Panc1 (cell line): ENCODE results near the gene PER2. TPM values are rescaled to one million over a fixed set of nuclear protein-coding genes. Genes with fewer than 3 reads are reported as not detected.

ENCODE experiments used
- ATAC-seq: fragments of 200-7000 bp; cut with Tn5 transposase; 2 replicates; pipeline ENCODE4 v1.9.1; 2020; ENCODE audit warnings: mild to moderate bottlenecking, moderate library complexity
- BruUV-seq: library from RNA; stranded (reverse); fragments of 400-500 nt; replicated peaks from 2 replicates; lab custom pipeline; 2021; lab: Mats Ljungman, UMichigan
- CTCF ChIA-PET: fragments of 300-600 bp; sonication (Branson Sonifier 250); formaldehyde crosslinking; loops from one replicate; lab custom pipeline; 2022; ENCODE audit warnings: antibody characterized with exemption; lab: Charles Lee
- POLR2A ChIA-PET: fragments of 300-600 bp; sonication (Branson Sonifier 250); formaldehyde crosslinking; loops from one replicate; lab custom pipeline; 2022; ENCODE audit warnings: antibody characterized with exemption; lab: Charles Lee
- DNase-seq: peaks from one replicate; pipeline ENCODE4 v3.0.0-alpha.2; 2010; ENCODE audit warnings: low read depth, low spot score
- H3K27ac ChIP-seq: 2 replicates; pipeline ENCODE4 v1.5.1; 2011; ENCODE audit warnings: mild to moderate bottlenecking, low read length, inconsistent platforms
- H3K27me3 ChIP-seq: fragments of 200-500 bp; sonication (Bioruptor generic); 2 replicates; pipeline ENCODE4 v1.6.0; 2014; ENCODE audit warnings: low read length, inconsistent platforms; ENCODE audit not compliant: control insufficient read depth, insufficient read depth
- H3K36me3 ChIP-seq: fragments of 200-500 bp; sonication (Bioruptor generic); 2 replicates; pipeline ENCODE4 v1.5.1; 2014; ENCODE audit warnings: inconsistent platforms, mild to moderate bottlenecking, low read length, moderate library complexity; ENCODE audit not compliant: control insufficient read depth, insufficient read depth
- H3K4me1 ChIP-seq: 2 replicates; pipeline ENCODE4 v1.5.1; 2011; ENCODE audit warnings: inconsistent platforms, mild to moderate bottlenecking, low read length, moderate library complexity; ENCODE audit not compliant: control insufficient read depth, insufficient read depth
- H3K4me3 ChIP-seq, 2 experiments: 2 replicates each; pipeline ENCODE4 v1.5.1; 2011 to 2012; ENCODE audit warnings: low read depth in 2 of 2, low read length in 2 of 2, mild to moderate bottlenecking in 2 of 2, inconsistent platforms in 1 of 2, moderate library complexity in 1 of 2
- H3K9me3 ChIP-seq: fragments of 200-500 bp; sonication (Bioruptor generic); 2 replicates; pipeline ENCODE4 v1.5.1; 2014; ENCODE audit warnings: low read depth, mild to moderate bottlenecking, inconsistent platforms, low read length, moderate library complexity; ENCODE audit not compliant: control insufficient read depth, insufficient read depth
- POLR2AphosphoS5 ChIP-seq: IDR thresholded peaks from 2 replicates; pipeline ENCODE4 v1.6.1; 2012; ENCODE audit warnings: mild to moderate bottlenecking, low read depth, low read length, moderate library complexity
- SIN3A ChIP-seq: IDR thresholded peaks from 2 replicates; pipeline ENCODE4 v1.6.1; 2012; ENCODE audit warnings: low read depth, mild to moderate bottlenecking, low read length, moderate library complexity, borderline replicate concordance; ENCODE audit not compliant: insufficient read depth
- TCF7L2 ChIP-seq: IDR thresholded peaks from 2 replicates; pipeline ENCODE4 v1.6.1; 2011; ENCODE audit warnings: mild to moderate bottlenecking, low read depth, low read length, inconsistent platforms
- in situ Hi-C: cut with HindIII; loops from 2 replicates; pipeline ENCODE4 v1.10.0; 2016; ENCODE audit warnings: low sequenced_read_pairs, low pct_unique_long_range_greater_than_20kb
- intact Hi-C: fragments of 100-400 bp; cut with micrococcal nuclease; formaldehyde crosslinking; loops from one replicate; pipeline ENCODE4 v1.10.0; 2022; ENCODE audit not compliant: unreplicated experiment
- total RNA-seq: library from RNA; stranded (reverse); gene quantifications from one replicate; pipeline ENCODE4 v1.2.1, GENCODE V29; 2021; ENCODE audit not compliant: unreplicated experiment
- TF ChIP-seq, protein P1 (sequence below): fragments of 450-650 bp; IDR thresholded peaks from 2 replicates; pipeline ENCODE4 v1.5.1; 2017; ENCODE audit warnings: mild to moderate bottlenecking
- TF ChIP-seq, protein P2 (sequence below), 2 experiments: IDR thresholded peaks; 2 replicates each; pipeline ENCODE4 v1.6.1; 2011 to 2012; ENCODE audit warnings: low read depth in 2 of 2, control low read depth in 1 of 2, low read length in 1 of 2, mild to moderate bottlenecking in 1 of 2, moderate library complexity in 1 of 2; ENCODE audit not compliant: insufficient read depth in 1 of 2

The PER2 gene
- total RNA-seq, 1 experiment from 2014 or later = 9.9 TPM

DNA sequence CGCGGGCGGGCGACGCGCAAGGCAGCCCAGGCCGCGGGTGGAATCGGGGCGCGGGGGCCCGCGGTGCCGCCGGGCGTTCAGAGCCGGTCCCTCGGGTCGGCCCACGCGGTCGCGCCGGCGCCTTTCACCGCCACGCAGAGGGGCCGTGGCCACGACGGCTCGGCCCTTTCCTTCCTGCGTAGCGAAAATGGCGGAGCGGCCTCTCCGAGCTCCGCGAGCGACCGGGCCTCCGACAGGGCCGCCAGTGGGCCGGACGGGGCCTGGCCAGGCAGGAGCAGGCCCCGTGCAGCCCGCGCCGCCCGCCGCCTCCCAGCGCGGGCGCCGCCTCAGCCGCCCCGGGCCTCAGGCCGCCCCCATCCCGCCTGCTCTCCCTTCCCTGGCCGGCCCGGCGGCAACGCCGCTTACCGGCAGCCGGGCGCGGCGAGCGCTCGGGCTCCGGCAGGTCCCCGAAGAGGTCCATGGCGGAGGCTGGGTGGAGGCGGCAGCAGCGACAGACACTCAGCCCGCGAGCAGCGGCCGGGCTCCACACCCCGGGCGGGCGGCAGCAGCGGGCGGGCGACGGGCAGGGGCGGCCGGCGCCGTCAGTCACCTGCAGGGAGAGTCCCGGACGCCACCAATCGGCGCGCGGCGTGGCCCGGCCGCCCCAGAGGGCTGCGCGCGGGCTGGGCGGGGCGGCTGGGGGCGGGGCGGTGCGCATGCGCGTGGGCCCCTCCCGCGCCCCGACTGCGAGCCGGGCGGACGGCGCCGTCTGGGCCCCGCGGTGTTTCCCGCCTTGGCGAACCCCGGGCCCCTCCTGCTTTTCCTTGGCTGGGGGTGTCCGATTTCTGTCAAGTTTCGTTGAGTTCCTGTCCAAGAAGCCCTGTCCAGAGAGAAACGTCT is 85.1 kb downstream of the PER2 start, which contains the start of gene ILKAP:
Gene ILKAP (minus strand): TSS at position 602 of the 879 bp plus-strand sequence. CDS start 142 bp downstream, at position 460.
- Histone ChIP-seq H3K27ac (peak within 1 kb of the TSS; percentile 99), H3K9me3 (no peaks in the 10 kb centered on the region), H3K36me3 (no peaks in the 10 kb centered on the region), H3K4me3 (peak within 1 kb of the TSS; percentile 69 to 97), H3K4me1 (peaks cover 28% of the 10 kb centered on the region), H3K27me3 (no peaks in the 10 kb centered on the region)
- TF ChIP-seq, protein P1, sequence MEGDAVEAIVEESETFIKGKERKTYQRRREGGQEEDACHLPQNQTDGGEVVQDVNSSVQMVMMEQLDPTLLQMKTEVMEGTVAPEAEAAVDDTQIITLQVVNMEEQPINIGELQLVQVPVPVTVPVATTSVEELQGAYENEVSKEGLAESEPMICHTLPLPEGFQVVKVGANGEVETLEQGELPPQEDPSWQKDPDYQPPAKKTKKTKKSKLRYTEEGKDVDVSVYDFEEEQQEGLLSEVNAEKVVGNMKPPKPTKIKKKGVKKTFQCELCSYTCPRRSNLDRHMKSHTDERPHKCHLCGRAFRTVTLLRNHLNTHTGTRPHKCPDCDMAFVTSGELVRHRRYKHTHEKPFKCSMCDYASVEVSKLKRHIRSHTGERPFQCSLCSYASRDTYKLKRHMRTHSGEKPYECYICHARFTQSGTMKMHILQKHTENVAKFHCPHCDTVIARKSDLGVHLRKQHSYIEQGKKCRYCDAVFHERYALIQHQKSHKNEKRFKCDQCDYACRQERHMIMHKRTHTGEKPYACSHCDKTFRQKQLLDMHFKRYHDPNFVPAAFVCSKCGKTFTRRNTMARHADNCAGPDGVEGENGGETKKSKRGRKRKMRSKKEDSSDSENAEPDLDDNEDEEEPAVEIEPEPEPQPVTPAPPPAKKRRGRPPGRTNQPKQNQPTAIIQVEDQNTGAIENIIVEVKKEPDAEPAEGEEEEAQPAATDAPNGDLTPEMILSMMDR = no peak
- TF ChIP-seq TCF7L2 (no peak), POLR2AphosphoS5 (peak; percentile 70), SIN3A (peak; percentile 49; the same call in 1 of the 2 replicates)
- TF ChIP-seq, protein P2, sequence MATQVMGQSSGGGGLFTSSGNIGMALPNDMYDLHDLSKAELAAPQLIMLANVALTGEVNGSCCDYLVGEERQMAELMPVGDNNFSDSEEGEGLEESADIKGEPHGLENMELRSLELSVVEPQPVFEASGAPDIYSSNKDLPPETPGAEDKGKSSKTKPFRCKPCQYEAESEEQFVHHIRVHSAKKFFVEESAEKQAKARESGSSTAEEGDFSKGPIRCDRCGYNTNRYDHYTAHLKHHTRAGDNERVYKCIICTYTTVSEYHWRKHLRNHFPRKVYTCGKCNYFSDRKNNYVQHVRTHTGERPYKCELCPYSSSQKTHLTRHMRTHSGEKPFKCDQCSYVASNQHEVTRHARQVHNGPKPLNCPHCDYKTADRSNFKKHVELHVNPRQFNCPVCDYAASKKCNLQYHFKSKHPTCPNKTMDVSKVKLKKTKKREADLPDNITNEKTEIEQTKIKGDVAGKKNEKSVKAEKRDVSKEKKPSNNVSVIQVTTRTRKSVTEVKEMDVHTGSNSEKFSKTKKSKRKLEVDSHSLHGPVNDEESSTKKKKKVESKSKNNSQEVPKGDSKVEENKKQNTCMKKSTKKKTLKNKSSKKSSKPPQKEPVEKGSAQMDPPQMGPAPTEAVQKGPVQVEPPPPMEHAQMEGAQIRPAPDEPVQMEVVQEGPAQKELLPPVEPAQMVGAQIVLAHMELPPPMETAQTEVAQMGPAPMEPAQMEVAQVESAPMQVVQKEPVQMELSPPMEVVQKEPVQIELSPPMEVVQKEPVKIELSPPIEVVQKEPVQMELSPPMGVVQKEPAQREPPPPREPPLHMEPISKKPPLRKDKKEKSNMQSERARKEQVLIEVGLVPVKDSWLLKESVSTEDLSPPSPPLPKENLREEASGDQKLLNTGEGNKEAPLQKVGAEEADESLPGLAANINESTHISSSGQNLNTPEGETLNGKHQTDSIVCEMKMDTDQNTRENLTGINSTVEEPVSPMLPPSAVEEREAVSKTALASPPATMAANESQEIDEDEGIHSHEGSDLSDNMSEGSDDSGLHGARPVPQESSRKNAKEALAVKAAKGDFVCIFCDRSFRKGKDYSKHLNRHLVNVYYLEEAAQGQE (IDR thresholded peaks at IDR 0.05; ENCODE audit: insufficient read depth in 1 of 2, low read depth in 2 of 2, low read length in 1 of 2) = no peak
- ChIA-PET POLR2A (interaction anchor here (0.5 kb wide), 1 partner anchor 256 kb away, joined by 3 read pairs; no protein-coding TSS in a partner anchor), CTCF (interaction anchor here (0.8 kb wide), 1 partner anchor 97 kb away, joined by 3 read pairs; no protein-coding TSS in a partner anchor)
- no TSS peak for BruUV-seq
- intact Hi-C loops = no loop called here
- no peak for DNase-seq
- in situ Hi-C loops = no loop called here
- peak; percentile 99 for ATAC-seq

DNA sequence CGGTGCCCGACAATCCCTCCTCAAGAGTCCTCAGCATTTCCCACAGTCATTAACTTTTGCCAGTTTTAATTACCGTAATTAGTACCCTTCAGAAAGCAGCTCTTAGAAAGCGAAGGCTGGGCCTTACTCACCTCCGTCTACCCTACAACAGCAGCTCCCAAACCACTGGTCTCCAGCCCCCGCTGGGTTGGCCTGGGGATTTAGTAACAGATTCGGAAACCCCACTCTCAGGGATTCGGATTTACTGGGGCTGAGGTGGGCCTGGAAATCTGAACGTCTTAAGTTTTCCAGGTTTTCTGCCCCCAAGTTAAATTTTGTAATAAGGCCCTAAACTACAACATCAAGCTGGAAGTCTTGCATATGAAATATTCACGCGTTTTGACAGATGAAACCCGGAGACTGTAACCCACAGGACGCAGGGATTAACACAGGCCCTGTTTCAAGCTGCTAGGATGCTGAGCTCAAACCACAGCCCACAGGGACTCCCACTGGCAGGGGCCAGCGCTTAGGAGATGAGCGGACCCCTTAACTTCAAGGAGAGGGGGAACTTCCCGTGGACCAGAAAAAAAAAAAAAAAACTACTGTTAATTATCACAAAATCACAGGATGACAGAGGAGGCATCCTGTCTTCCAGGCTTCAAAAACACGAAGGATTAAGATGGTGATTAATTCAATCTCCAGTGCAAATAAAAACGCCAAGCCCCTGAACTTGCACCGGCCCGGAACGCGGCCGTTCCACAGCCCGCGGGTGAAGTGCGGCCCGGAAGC is 85.9 kb downstream of the PER2 start:
- CTCF ChIA-PET = no interaction called here
- no peaks in the 10 kb centered on the region for H3K9me3 ChIP-seq
- intact Hi-C loops (no loop called here), in situ Hi-C loops (no loop called here)
- H3K4me3 ChIP-seq = peak overlapping the region; percentile 69 to 97
- no peak for ATAC-seq
- no peaks in the 10 kb centered on the region for H3K36me3 ChIP-seq
- DNase-seq = no peak
- TF ChIP-seq, protein P1 = no peak
- no peak for TF ChIP-seq SIN3A
- no peak for TF ChIP-seq TCF7L2
- TF ChIP-seq, protein P2 (IDR thresholded peaks at IDR 0.05; ENCODE audit: insufficient read depth in 1 of 2, low read depth in 2 of 2, low read length in 1 of 2) = no peak
- TF ChIP-seq POLR2AphosphoS5 = no peak
- BruUV-seq = no TSS peak
- peaks cover 28% of the 10 kb centered on the region for H3K4me1 ChIP-seq
- POLR2A ChIA-PET = interaction anchor here (0.7 kb wide), 1 partner anchor 30 kb away, joined by 7 read pairs; no protein-coding TSS in a partner anchor
- H3K27ac ChIP-seq = peak overlapping the region; percentile 88
- no peaks in the 10 kb centered on the region for H3K27me3 ChIP-seq
